NOMO-1 treated with dmso at 0.1 percent for 144 hours (cell line): Measurements from ENCODE around the gene VEZT.

Source experiments
- DNase-seq: peaks from one replicate; lab custom pipeline; 2025; ENCODE audit not compliant: unreplicated experiment; lab: John Stamatoyannopoulos, UW

Gene VEZT

DNA sequence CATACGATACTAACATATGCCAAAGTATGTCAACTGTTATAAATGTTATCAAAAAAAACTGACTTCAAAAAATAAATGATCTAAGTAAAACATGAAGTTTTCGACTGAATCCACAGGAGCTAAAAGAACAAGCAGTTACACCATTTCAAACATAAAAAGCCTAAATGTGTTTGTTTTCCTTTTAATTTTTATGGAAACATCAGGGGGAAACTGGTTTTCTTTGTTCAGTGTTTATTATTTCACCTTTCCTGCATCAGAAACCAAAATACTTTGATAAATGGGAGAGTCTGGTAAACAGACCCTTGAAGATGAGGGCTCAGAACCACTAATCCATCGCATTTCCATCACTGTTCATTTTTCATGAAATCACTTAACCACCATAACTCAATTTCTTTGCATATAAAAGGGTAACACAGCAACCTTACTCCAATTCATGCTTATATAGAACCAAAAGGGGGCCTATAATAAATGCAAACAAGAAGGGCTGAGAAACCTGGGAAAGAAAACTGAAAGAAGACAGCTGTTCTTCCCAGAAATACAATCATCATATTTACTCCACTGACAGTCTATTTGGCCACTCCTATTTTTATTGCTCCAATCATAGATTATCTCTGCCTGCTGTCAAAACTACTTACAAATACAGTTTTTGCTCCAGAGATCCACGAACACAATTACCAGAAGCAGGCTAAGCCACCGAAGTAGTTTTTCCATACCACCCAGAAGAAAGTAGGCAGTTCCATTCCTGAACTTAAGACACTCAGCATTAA, 17.3 kb upstream of the VEZT start:
- DNase-seq, result no peak

DNA sequence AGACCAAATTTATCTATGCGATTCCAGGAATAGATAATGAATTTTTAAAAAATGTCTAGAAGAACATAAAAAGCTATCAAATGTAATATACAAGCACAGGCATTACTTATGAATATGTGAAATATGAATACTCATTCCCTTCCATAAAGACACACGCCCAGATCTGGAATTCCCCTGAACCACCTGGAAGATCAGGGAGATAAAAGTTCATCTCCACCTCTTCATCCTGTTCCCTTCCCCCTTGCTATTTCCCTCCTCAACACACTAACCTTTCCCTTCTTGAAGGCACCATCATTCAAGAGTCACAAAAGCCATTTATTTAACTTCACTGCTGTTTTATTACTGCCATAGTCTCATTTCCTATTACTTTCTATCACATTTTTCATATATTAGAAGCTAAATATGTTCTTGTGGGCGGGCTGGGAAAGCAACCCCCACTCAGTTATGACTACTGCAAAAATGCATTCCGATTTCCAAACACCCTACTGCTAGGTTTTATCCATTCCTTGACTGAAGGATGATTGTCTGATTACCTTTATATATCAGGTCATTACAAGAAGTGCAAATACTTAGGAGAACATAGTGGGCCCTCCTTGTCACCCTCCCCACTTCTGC, 16.4 kb upstream of the VEZT start:
- no peak for DNase-seq

DNA sequence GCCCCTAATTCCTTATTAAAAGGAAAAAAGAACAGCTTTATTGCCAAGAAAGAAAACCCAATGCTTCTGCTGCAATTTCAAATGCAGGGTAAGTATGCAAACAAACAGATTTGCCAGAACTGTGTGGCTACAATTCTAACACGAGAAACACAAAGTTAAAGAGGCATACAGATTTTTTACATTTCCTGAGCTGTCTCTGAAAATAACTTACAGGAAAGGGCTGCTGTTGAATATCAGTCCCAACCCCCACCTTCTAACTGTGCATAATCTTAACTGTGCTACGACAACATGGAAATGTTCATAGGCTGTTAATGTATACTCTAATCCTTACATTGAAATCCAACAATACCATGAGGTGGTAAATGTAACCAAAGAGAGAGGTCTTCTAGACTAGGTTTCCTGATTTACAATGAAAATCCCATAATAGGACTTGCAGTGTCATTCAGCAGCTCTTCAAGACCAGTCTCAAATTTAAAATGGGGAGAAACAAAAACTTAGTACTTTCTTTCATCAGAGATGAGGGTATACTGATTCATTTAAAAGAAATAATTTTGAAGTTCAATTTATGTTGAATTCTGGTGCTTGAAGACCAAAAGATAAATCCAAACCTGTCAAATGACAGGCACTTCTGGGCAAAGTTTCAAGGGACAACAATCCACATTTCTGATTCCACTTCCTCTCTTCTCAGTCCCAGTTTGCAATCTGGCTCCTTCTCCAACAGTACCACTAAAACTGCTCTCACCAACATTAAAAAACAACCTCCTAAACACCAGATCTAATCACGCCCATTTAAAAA, 14.7 kb upstream of the VEZT start:
- no peak for DNase-seq

DNA sequence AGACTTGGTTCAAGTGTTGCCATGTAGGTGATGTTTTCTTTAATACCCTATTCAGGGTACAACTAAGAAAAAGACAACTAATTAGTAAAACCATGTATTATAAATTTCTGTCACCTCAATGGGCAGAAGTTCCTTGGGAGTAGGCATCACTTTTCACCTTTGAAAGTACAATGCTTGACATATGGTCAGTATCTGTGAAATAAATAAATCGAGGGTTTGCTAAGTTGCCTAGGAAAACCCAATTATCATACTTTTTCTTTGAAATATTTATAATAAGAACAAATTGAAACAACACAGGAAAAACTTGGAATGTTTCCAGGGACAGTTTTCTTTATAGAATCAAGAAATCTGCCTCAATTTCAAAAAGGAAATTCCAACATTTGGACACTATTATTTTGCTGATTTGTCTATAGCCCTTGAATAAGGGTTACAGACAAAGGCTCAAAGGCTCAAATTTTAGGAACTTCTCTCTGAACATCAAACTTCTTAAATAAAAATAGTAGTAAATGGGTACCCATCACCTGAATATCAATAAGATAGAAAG, 14.0 kb upstream of the VEZT start:
- no peak for DNase-seq

DNA sequence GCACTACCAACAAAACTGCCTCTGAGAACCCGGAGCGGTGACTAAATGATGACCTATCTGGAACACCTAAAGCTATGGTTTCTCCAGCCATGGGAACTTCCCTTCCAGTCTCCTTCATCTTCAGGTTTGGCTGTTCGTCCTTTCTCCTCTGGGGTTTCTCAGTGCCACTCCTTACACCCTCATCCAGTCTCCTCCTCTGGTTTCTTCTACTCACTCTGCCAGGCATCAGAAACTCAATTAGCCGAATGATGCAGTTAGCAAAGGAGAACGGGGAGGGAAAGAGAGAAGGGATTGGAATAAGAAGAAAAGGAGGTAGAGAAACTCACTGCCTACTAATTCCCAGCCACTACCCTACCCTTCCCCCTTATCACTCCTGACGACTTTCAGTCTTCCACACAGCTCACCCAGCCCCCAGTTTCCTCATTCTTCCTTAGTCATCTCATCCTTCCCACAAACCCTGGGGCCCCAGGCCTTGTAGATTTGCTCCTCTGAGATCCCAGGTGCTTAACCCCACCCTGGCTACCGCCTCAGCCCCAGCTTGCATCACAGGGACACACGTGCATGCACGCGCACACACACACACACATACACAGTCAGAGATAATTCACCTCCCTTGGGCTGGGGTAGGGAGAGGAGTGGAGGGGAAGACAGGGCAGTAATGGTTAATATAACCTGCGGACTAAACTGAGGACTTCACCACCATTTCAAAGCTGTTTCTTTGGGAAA, 13.3 kb upstream of the VEZT start:
- no peak for DNase-seq

DNA sequence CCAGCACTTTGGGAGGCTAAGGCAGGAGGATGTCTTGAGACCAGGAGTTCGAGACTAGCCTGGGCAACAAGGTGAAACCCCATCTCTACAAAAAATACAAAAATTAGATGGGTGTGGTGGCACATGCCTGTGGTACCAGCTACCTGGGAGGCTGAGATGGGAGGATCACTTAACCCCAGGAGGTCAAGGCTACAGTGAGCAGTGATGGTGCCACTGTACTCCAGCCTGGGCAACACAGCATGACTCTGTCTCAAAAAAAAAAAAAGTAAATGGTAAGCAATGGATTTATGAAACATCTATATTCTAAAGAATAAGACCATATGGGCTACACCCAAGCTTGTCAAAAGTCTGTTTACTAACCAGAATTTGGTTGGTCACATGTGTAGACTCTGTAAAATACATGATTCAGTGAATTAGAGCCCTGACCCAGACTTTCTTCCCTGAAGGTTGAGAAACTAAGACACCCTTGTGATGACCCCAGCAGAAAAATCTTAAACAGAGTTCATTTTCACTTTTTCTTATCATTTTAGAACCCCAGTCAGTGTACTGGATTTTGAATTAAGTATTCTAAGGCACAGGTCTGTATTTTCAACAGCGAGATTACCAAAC, 12.5 kb upstream of the VEZT start:
- DNase-seq, result no peak

DNA sequence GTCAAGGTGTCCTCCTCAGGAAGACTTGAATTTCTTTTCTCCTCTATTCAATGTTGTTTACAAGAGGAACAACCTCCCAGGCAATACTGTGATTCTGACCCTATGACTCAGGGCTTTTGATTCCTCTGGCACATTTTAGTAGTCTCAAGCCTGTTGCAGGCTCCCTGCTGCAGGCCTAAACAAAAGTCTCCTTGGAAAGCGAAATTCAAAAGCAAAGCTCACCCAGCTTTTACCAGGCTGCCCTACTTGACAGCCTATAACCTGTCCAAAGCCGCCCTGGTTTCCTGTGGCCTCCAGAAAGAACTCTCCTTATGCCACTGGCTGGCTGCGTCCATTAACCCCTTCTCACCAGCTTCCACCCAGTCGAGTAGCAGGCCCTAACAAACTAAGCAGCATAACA, 11.9 kb upstream of the VEZT start:
- no peak for DNase-seq

DNA sequence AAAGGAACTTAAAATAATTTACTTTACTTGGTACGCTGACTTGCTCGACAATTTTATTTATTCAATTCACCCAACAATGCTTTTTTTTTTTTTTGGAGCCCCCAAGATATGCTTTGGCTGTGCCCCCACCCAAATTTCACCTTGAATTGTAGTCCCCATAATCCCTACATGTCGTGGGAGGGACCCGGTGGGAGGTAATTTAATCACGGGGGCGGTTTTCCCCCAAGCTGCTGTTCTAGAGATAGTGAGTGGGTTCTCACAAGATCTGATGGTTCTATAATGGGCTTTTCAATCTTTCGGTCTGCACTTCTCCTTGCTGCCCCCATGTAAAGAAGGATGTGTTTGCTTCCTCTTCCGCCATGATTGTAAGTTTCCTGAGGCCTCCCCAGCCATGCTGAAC, 10.7 kb upstream of the VEZT start:
- no peak for DNase-seq

DNA sequence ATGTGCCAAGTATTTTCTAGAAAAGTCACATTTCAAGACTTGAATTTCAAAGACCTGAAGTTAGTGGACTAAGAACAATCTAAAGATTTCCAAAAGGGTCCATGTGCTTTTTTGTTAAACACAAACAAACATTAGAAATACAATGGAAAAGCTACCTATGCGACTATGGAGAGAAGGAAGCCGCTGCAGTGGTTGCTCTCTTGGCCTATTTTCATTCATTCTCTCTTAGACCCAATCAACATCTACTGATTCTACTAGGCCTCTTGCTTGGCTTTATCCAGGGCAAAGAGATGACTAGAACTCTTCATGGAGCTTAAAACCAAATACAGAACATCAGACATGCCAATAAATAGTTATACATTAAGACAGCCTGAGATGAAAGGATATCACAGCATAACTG, 10.2 kb upstream of the VEZT start:
- DNase-seq, result no peak

DNA sequence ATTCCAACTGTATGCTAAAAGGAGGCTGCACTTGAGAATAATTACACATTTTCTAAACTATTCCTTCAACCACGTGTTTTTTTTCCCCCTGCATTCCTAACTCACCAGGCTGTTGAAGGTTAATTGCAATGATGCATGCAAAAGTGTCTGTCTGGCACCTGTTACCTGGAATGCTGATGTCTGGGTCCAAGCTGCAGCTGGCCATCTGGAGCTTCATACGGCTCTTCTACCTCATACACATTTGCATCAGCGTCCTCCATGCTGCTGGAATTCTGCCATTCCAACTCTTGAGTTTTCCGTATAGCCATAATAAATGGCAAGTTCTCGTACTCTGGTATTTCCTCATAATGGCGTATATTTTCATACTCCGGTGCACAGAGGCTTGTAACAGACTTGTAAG, 8.9 kb upstream of the VEZT start:
- no peak for DNase-seq

DNA sequence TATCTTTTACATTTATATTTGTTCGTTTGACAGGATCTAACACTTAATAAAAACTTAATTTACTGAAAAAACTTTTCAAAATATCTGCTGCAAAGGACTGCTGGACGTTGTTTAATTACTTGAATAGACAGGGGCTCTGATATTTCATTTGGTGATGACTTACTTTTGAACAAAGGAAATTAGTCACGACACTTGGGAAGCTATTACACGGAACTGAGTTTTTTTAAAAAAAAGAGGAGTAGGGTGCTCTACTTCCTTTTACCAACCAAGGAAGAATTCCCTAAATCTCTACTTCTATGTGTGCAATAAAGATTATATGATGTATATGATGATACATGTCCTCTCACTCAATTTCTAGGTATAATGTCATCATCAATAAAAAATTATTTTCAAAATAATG, 5.0 kb upstream of the VEZT start:
- no peak for DNase-seq

DNA sequence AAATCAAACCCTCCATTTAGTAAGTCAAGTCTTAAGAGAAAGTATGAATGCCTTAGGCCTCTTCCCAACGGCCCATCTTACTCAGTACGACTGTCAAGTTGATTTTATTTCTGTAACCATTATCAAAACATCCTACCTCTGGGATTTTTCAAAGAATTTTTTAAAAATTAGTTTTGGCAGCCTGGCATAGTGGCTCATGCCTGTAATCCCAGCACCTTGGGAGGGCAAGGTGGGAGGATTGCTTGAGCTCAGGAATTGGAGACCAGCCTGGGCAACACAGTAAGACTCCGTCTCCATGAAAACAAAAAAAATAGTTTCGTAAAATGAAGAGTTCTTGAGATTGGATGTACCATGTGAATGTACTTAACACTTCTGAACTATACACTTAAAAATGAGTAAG, 4.5 kb upstream of the VEZT start:
- no peak for DNase-seq

DNA sequence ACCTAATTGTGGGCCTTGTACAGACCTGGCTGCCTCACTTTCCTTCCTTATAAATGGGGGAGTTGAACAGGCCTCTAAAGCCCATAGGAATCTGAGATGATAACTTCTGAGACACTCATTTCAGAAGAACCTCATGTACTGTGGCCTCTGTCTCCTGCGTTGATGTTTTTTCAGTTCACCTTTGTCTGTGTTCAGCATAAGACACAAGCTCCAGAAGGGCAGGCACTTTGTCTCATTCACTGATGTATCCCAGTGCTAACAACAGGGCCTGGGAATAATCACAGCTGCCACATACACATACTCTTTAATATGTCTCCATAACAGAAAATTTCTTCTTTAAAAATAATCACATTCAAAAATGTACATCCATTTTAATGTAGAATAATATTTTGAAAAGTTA, 3.7 kb upstream of the VEZT start:
- DNase-seq, result no peak

DNA sequence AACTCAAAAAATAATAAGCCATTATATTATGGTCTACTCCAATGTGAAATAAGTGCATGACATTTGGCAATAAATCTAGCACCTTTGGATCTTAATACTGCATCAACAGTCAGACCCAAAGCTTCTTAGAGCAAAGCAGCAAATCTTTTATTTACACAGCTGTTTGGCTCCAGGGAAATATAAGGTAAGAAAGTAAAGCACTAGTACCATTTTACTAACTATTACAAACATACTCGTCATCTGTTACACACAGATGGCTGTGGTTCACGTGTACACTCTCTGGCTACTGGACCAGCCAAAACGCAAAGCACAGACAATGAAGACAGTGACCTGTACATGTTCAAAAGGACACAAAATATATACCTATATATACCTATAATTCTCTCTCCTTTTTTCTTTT, 3.1 kb upstream of the VEZT start:
- no peak for DNase-seq

DNA sequence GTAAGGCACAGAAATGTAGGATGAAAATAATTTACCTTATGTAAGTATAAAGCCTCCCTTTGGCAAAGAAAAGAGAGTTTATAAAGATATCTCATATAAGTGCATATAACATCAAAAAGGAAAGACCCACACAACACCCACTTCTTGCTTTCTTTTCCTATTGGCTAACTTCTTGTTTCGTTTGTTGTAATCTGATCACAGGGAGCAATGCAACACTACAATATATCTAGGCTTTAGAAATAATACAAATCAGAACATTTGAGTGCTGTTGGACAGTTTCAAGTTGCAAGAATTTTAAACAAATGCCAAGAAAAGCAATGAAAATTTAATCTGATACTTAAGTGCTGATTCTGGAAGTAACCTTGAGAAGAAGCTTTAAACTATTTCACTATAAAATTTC, 1.7 kb upstream of the VEZT start:
- no peak for DNase-seq

DNA sequence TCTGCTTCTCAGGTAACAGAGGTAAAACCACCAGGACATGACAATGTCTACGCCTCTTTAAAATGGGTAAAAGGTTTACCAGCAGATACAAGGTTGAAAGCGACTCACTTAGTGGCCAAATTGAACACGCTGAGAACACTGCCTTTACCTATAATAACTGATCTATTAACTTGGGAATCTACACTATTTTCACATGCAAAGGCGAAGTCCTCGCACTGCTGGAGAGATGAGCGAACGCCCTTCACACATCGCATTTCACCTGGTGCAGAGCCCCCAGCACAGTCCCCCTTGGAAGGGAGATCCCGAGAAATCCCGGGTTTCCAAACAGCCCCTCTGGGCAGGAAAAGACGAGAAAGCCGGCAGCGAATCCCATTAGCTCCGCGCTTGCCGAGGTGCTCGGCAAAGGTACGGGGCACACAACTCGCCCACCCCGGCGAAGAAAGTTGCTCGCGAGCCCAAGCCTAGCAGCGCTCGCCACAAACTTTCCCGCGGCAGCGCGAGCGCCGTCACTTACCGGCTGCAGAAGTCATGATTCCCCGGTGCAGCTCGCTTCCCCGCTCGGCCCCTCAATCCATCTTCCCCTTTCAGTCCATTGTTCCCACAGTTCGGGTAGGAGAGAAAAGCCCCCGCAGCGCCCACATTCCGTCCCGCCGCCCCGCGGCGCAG, 763 bp upstream of the VEZT start:
- DNase-seq, result no peak

DNA sequence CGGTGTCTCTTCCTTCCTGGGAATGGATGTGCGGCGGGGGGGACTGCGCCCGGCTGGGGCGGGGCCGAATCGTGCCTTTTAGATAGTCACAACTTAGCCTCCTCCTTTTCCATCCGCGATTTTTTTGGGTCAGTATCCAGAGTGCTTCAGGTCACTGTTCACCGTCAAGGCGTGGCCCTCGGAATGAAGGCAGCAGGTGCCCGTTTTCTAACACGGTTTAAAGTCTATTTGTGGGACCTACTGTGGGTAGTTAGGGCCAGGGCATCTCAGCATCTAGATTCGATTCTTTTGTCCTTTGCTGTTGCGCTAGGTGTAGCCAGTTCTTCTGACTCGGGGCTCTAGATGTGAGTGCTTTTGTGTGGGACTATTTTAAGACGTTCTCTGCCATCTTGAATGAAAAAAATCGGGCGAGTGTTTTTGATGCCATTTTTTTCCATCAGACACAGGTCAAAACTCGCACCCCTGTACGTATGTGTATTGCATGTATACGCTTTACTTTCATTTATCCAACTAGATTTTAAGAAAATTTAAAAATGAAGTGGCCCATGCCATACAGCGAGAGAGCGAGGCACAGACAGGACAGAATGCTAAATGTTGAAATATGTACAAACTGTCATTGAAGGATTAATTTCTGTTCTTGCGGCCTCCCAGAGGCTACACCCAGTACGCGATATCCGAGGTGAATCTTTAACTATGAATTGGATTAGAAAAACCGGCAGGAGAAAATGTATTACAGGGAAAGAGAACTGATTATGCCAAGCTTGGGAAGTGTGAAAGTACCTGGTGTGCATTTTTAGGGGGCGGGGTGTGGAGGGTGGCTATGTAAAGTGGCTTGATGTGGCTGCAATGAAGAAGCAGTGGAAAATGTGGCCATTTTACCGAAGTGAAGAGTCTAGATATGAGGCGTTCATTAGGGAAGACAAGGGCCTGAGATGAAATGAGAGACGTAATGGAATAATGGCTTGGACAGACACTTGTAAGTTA, 835 bp downstream of the VEZT start:
- DNase-seq, result no peak

DNA sequence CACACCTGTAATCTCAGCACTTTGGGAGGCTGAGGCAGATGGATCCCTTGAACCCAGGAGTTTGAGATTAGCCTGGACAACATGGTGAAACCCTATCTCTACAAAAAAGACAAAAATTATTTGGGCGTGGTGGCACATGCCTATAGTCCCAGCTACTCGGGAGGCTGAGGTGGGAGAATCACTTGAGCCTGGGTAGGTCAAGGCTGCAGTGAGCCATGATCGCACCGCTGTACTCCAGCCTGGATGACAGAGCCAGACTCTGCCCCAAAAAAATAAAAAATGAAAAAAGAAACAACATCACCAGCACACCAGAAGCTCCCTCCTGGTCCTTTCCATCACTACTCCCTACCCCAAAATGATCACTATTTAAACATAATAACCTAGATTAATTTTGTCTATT, 2.6 kb downstream of the VEZT start:
- no peak for DNase-seq

DNA sequence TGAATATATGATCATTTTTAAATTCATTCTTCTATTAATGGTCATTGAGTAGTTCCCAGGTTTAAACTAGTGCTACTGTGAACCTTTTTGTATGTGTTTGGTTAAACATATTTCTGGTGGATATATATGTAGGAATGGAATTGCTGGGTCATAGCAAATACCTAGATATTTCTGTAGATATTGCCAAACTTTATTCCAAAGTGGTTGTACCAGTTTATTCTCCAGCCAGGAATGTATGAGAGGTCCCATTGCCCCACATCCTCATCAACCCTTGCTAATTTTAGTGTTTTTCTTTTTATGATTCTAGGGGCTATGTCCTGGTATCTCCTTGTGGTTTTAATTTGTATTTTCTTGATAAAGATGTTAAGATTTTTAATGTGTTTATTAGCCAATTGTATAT, 3.1 kb downstream of the VEZT start:
- DNase-seq, result no peak
